PC-9 (cell line): ENCODE data around the gene CLIC6. TPM values are rescaled to one million over a fixed set of nuclear protein-coding genes. Genes with fewer than 3 reads are reported as not detected.

Source experiments
- BruUV-seq: library from RNA; stranded (reverse); fragments of 400-500 nt; replicated peaks from 2 replicates; lab custom pipeline; 2021; lab: Mats Ljungman, UMichigan
- CTCF ChIA-PET: fragments of 300-600 bp; sonication (Branson Sonifier 250); formaldehyde crosslinking; loops from one replicate; lab custom pipeline; 2022; ENCODE audit warnings: antibody characterized with exemption; lab: Charles Lee
- POLR2A ChIA-PET: fragments of 300-600 bp; sonication (Branson Sonifier 250); formaldehyde crosslinking; loops from one replicate; lab custom pipeline; 2022; ENCODE audit warnings: antibody characterized with exemption; ENCODE audit not compliant: unreplicated experiment; lab: Charles Lee
- DNase-seq, 2 experiments: peaks; one replicate each; pipeline versions ENCODE4 v3.0.0 to v3.0.0-alpha.2; 2015 to 2022; ENCODE audit warnings: mixed read lengths in 1 of 2
- H2AFZ ChIP-seq: fragments of 200-600 bp; sonication (generic); 2 replicates; pipeline ENCODE4 v1.8.1; 2017; ENCODE audit warnings: antibody characterized with exemption
- H3F3A ChIP-seq: fragments of 200-600 bp; sonication (generic); 2 replicates; pipeline ENCODE4 v1.8.1; 2017; ENCODE audit warnings: antibody characterized with exemption, mild to moderate bottlenecking, low read depth; ENCODE audit not compliant: insufficient read depth
- H3K27ac ChIP-seq: fragments of 200-600 bp; sonication (generic); 2 replicates; pipeline ENCODE4 v1.6.1; 2016; ENCODE audit warnings: mixed run types
- H3K27me3 ChIP-seq: fragments of 200-600 bp; sonication (generic); 2 replicates; pipeline ENCODE4 v1.6.1; 2016; ENCODE audit warnings: low read depth, mixed run types; ENCODE audit not compliant: insufficient read depth
- H3K36me3 ChIP-seq: fragments of 200-600 bp; sonication (generic); 2 replicates; pipeline ENCODE4 v1.6.1; 2016; ENCODE audit warnings: low read depth, mixed run types
- H3K4me1 ChIP-seq: fragments of 200-600 bp; sonication (generic); replicated peaks from 2 replicates; pipeline ENCODE4 v1.6.1; 2016; ENCODE audit warnings: mixed run types; ENCODE audit not compliant: insufficient read depth
- H3K4me2 ChIP-seq: fragments of 200-600 bp; sonication (generic); 2 replicates; pipeline ENCODE4 v1.6.1; 2017; ENCODE audit warnings: mixed run types
- H3K4me3 ChIP-seq: fragments of 200-600 bp; sonication (generic); 2 replicates; pipeline ENCODE4 v1.6.1; 2016; ENCODE audit warnings: mixed run types
- H3K79me2 ChIP-seq: fragments of 200-600 bp; sonication (generic); 2 replicates; pipeline ENCODE4 v1.6.1; 2017; ENCODE audit warnings: low read depth, mixed run types
- H3K9me2 ChIP-seq: fragments of 200-600 bp; sonication (generic); 2 replicates; pipeline ENCODE4 v1.8.1; 2017; ENCODE audit warnings: mild to moderate bottlenecking; ENCODE audit not compliant: insufficient read depth
- H3K9me3 ChIP-seq: fragments of 200-600 bp; sonication (generic); 2 replicates; pipeline ENCODE4 v1.8.1; 2016; ENCODE audit warnings: low read depth; ENCODE audit not compliant: insufficient read depth
- H4K20me1 ChIP-seq: fragments of 200-600 bp; sonication (generic); 2 replicates; pipeline ENCODE4 v1.8.1; 2017; ENCODE audit not compliant: insufficient read depth
- EZH2 ChIP-seq: fragments of 200-600 bp; sonication (generic); IDR thresholded peaks from 2 replicates; pipeline ENCODE4 v1.8.0; 2017; ENCODE audit warnings: antibody characterized with exemption, low read depth
- intact Hi-C: fragments of 100-400 bp; cut with micrococcal nuclease; formaldehyde crosslinking; loops from one replicate; pipeline ENCODE4 v1.10.0; 2022; ENCODE audit not compliant: unreplicated experiment
- total RNA-seq: library from RNA; stranded (reverse); gene quantifications from 2 replicates; pipeline ENCODE4 v1.2.3, GENCODE V29; 2021
- TF ChIP-seq, protein P1 (sequence below): fragments of 200-600 bp; sonication (generic); conservative IDR thresholded peaks from 2 replicates; pipeline ENCODE4 v1.6.1; 2017; ENCODE audit warnings: mixed run types, antibody characterized with exemption, mild to moderate bottlenecking, moderate library complexity

The CLIC6 gene
- total RNA-seq, 1 experiment from 2014 or later: not detected

DNA sequence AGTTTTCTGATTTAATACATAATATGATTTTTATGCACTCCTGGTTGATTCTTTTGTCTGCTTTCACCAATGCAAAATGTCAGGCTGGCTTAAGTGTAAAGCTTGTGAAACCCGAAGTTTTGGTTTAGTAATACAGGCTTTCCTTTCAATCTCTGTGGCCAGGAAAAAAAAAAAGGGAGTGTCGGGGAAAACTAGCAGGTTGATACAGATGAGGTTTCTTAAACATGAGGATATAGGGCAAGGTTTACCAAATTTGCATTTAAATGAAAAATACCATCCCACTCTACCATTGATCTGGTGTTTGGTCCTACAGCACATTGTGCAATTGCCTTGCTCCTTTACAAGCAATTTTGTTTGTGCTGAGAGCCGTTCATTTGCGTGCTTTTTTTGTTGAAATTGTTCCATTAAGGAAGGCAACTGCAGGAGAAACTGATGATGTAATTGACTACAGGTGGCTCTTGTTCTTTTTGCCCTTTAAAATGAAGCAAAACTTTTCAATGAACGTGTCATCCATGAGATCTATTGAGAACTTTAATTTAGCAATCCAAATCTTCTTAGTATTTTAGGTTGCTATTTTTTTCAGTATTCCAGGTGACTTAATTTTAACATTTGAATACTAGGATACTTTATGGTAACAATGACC is 22.7 kb downstream of the CLIC6 start:
- Histone ChIP-seq H3F3A (peaks cover 19% of the 10 kb centered on the region; the same call in 1 of the 2 replicates), H3K79me2 (no peaks in the 10 kb centered on the region), H3K36me3 (no peaks in the 10 kb centered on the region), H2AFZ (no peak overlapping the region), H3K4me3 (no peak overlapping the region), H3K9me2 (no peaks in the 10 kb centered on the region), H3K4me2 (peak overlapping the region; percentile 56), H3K27me3 (no peaks in the 10 kb centered on the region), H4K20me1 (no peaks in the 10 kb centered on the region), H3K27ac (peak overlapping the region; percentile 89), H3K9me3 (no peaks in the 10 kb centered on the region), H3K4me1 (peaks cover 38% of the 10 kb centered on the region)
- DNase-seq: peak in 1 of 2 experiments; percentile 78
- TF ChIP-seq EZH2: no peak
- TF ChIP-seq, protein P1, sequence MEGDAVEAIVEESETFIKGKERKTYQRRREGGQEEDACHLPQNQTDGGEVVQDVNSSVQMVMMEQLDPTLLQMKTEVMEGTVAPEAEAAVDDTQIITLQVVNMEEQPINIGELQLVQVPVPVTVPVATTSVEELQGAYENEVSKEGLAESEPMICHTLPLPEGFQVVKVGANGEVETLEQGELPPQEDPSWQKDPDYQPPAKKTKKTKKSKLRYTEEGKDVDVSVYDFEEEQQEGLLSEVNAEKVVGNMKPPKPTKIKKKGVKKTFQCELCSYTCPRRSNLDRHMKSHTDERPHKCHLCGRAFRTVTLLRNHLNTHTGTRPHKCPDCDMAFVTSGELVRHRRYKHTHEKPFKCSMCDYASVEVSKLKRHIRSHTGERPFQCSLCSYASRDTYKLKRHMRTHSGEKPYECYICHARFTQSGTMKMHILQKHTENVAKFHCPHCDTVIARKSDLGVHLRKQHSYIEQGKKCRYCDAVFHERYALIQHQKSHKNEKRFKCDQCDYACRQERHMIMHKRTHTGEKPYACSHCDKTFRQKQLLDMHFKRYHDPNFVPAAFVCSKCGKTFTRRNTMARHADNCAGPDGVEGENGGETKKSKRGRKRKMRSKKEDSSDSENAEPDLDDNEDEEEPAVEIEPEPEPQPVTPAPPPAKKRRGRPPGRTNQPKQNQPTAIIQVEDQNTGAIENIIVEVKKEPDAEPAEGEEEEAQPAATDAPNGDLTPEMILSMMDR: no peak
- ChIA-PET POLR2A (no interaction called here), CTCF (interaction anchor here (1.0 kb wide), 1 partner anchor 1249 kb away, joined by 3 read pairs; no protein-coding TSS in a partner anchor)
- BruUV-seq: no TSS peak
- intact Hi-C loops: loop anchor here (2.0 to 5.0 kb wide), 5 partner anchors 197 to 1246 kb away; no protein-coding TSS in a partner anchor

DNA sequence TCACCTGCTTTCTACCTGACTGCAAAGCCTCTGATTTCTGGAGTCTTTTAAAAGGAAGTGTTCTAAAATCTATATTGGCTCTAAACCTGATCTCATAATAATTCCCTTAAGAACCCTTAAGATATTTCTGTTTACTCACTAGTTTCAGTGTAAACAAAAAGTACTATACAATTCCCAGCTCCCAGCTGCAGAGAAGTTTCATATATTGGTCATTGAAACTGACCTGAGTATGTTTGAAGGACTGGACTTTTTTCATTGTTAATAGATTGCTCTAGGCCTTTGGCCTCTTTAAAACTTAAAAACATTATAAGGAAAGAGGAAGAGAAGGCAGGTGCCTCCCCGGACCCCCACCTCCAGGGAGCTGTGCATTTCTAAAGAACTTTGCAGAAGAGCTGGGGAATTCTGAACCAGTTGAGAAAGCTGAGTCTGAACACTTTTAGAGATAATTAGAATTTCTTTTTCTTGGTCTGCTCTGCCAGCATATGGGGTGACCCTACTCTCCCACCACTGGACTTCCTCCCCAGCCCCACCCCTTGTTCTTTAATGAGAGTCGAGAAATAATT is 23.7 kb downstream of the CLIC6 start:
- no peaks in the 10 kb centered on the region for H3K36me3 ChIP-seq
- H3K4me2 ChIP-seq: peak overlapping the region; percentile 56; the same call in 1 of the 2 replicates
- H3K4me1 ChIP-seq: peaks cover 38% of the 10 kb centered on the region
- H3K4me3 ChIP-seq: no peak overlapping the region
- H3K79me2 ChIP-seq: no peaks in the 10 kb centered on the region
- no peaks in the 10 kb centered on the region for H3K9me3 ChIP-seq
- H3K27ac ChIP-seq: peak overlapping the region; percentile 89
- no peaks in the 10 kb centered on the region for H4K20me1 ChIP-seq
- no peak overlapping the region for H2AFZ ChIP-seq
- no peak for DNase-seq
- no peaks in the 10 kb centered on the region for H3K27me3 ChIP-seq
- intact Hi-C loops: loop anchor here (2.0 to 5.0 kb wide), 5 partner anchors 196 to 1245 kb away; no protein-coding TSS in a partner anchor
- POLR2A ChIA-PET: interaction anchor here (0.6 kb wide), 1 partner anchor 177 kb away, joined by 6 read pairs; no protein-coding TSS in a partner anchor
- no peaks in the 10 kb centered on the region for H3K9me2 ChIP-seq
- CTCF ChIA-PET: interaction anchor here (1.0 kb wide), 1 partner anchor 1248 kb away, joined by 3 read pairs; no protein-coding TSS in a partner anchor
- H3F3A ChIP-seq: peaks cover 19% of the 10 kb centered on the region; the same call in 1 of the 2 replicates
- no TSS peak for BruUV-seq
- no peak for TF ChIP-seq EZH2
- TF ChIP-seq, protein P1: no peak

DNA sequence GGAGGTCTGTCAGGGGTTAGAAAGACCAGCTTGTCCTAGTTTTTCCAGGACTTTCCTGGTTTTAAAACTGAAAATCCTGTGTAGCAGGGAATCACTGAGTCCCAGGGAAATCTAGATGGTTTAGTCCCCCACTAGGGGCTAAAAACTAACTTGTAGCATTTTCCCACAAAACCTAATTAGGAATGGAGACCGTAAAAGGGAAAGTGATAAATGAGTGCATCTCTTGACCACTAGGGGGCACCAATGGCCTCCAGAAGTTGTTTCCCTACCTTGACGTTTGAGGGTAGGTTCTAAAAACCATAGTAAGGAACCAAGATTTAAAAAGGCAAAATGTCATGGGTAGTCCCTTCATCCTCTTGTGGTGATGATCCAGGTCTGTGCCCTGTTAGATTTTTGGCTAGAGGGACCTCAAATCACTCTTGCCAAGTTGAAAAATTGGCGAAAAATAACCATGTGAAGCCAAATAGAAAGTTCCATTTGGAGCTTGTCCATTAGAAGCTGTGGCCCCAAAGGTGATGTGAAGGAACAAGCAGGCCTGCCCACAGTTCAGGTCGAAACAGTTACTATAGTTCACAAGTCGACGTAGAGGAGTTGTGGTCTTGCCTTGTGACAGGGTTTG is 24.5 kb downstream of the CLIC6 start:
- Histone ChIP-seq H3K9me2 (no peaks in the 10 kb centered on the region), H3K79me2 (no peaks in the 10 kb centered on the region), H3K27ac (0 out of 2 replicates have a peak overlapping the region, but pooled peaks have one; percentile 89), H3K4me1 (peaks cover 38% of the 10 kb centered on the region), H3K36me3 (no peaks in the 10 kb centered on the region), H3K4me3 (no peak overlapping the region), H4K20me1 (no peaks in the 10 kb centered on the region), H3K4me2 (0 out of 2 replicates have a peak overlapping the region, but pooled peaks have one; percentile 56), H3K9me3 (no peaks in the 10 kb centered on the region), H3K27me3 (no peaks in the 10 kb centered on the region), H3F3A (peaks cover 19% of the 10 kb centered on the region; the same call in 1 of the 2 replicates), H2AFZ (no peak overlapping the region)
- CTCF ChIA-PET: no interaction called here
- DNase-seq: peak; percentile 39
- BruUV-seq: no TSS peak
- TF ChIP-seq, protein P1: peak; percentile 86
- TF ChIP-seq EZH2: no peak
- POLR2A ChIA-PET: no interaction called here
- intact Hi-C loops: loop anchor here (2.0 to 5.0 kb wide), 5 partner anchors 196 to 1244 kb away; no protein-coding TSS in a partner anchor
